ENCODE data around the gene S100A13. TPM values are rescaled to one million over a fixed set of nuclear protein-coding genes. Genes with fewer than 3 reads are reported as not detected.

The S100A13 gene
- total RNA-seq, 1 experiment from 2014 or later = 238 TPM

DNA sequence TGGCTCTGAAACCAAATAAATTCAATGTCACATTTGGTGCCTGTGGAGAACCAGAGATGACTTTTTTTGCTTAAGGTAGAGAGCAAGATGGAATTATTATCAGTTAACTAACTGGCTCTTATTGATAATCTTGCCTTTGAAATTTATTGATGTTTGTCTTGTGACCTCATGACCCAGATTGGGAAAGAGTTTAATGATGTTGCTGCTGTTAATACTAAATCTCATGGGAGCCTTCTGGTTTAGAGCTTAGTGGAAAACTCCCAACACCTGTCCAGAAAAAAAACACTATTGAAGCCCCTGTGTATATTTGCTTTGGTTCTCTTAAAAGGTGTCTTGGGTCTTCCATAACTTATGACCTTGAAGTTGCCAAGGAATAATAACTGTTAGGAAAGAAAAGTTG is 16.5 kb upstream of the S100A13 start:
- Mint-ChIP-seq H3K4me3 (ENCODE audit: unreplicated experiment) (no peak overlapping the region), H3K9me3 (ENCODE audit: unreplicated experiment) (no peaks in the 10 kb centered on the region), H3K4me1 (ENCODE audit: low read depth, unreplicated experiment) (peaks cover 27% of the 10 kb centered on the region), H3K27me3 (ENCODE audit: insufficient read depth, unreplicated experiment) (no peaks in the 10 kb centered on the region), H3K27ac (ENCODE audit: unreplicated experiment) (no peak overlapping the region), H3K36me3 (ENCODE audit: insufficient read depth, unreplicated experiment) (peaks cover 94% of the 10 kb centered on the region)
- TF ChIP-seq, protein P1, sequence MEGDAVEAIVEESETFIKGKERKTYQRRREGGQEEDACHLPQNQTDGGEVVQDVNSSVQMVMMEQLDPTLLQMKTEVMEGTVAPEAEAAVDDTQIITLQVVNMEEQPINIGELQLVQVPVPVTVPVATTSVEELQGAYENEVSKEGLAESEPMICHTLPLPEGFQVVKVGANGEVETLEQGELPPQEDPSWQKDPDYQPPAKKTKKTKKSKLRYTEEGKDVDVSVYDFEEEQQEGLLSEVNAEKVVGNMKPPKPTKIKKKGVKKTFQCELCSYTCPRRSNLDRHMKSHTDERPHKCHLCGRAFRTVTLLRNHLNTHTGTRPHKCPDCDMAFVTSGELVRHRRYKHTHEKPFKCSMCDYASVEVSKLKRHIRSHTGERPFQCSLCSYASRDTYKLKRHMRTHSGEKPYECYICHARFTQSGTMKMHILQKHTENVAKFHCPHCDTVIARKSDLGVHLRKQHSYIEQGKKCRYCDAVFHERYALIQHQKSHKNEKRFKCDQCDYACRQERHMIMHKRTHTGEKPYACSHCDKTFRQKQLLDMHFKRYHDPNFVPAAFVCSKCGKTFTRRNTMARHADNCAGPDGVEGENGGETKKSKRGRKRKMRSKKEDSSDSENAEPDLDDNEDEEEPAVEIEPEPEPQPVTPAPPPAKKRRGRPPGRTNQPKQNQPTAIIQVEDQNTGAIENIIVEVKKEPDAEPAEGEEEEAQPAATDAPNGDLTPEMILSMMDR (IDR thresholded peaks at IDR 0.05; ENCODE audit: insufficient read depth in 1 of 2, low read depth in 1 of 2, low read length in 1 of 2, severe bottlenecking in 1 of 2, unreplicated experiment in 1 of 2) = no peak
- DNase-seq = no peak
- no peaks in the 10 kb centered on the region for H3K27me3 ChIP-seq (replicated peaks; ENCODE audit: control insufficient read depth, insufficient read depth, low read length)
- peaks cover 9% of the 10 kb centered on the region for H3K36me3 ChIP-seq (ENCODE audit: control insufficient read depth, insufficient read depth, low read length)
- H3K4me1 ChIP-seq = peaks cover 6% of the 10 kb centered on the region; the same call in 1 of the 2 replicates
- POLR2A ChIA-PET = interaction anchor here (2.2 to 3.1 kb wide), 2 partner anchors 10 to 17 kb away, joined by 10 to 34 read pairs; partner anchors contain the start of genes CHTOP and S100A13
- CTCF ChIA-PET = interaction anchor here (2.1 kb wide), 1 partner anchor 16 kb away, joined by 13 read pairs; the partner anchor contains the start of genes S100A1 and S100A13
- intact Hi-C loops (cut with micrococcal nuclease; ENCODE audit: unreplicated experiment) = no loop called here
- no peaks in the 10 kb centered on the region for H3K9me3 ChIP-seq
- H3K4me3 ChIP-seq (ENCODE audit: low read depth, low read length) = no peak overlapping the region
- no TSS peak for BruUV-seq (replicated peaks)

DNA sequence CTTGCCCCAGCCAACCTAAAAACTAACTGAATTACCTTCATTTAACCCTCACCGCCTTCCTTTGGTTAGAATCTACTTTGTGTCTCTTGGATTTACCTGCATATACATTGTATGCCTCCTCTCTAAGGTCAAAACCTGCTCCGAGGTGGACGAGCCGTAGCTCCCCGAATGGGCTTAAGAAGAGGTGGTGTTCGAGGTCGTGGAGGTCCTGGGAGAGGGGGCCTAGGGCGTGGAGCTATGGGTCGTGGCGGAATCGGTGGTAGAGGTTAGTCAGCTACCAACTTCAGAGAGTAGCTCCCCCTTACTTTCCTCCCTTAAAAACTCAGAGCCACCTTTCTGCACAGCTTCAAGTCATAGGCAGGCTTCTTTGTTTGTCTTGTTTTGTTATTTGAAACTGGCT is 15.8 kb upstream of the S100A13 start:
- BruUV-seq (replicated peaks) = no TSS peak
- no peak overlapping the region for H3K4me3 ChIP-seq (ENCODE audit: low read depth, low read length)
- intact Hi-C loops (cut with micrococcal nuclease; ENCODE audit: unreplicated experiment) = no loop called here
- CTCF ChIA-PET = interaction anchor here (2.1 kb wide), 1 partner anchor 15 kb away, joined by 13 read pairs; the partner anchor contains the start of genes S100A1 and S100A13
- no peaks in the 10 kb centered on the region for H3K9me3 Mint-ChIP-seq (ENCODE audit: unreplicated experiment)
- no peaks in the 10 kb centered on the region for H3K9me3 ChIP-seq
- H3K36me3 Mint-ChIP-seq (ENCODE audit: insufficient read depth, unreplicated experiment) = peaks cover 94% of the 10 kb centered on the region
- no peak overlapping the region for H3K4me3 Mint-ChIP-seq (ENCODE audit: unreplicated experiment)
- peaks cover 11% of the 10 kb centered on the region for H3K36me3 ChIP-seq (ENCODE audit: control insufficient read depth, insufficient read depth, low read length)
- TF ChIP-seq, protein P1 (IDR thresholded peaks at IDR 0.05; ENCODE audit: insufficient read depth in 1 of 2, low read depth in 1 of 2, low read length in 1 of 2, severe bottlenecking in 1 of 2, unreplicated experiment in 1 of 2) = no peak
- H3K27me3 Mint-ChIP-seq (ENCODE audit: insufficient read depth, unreplicated experiment) = no peaks in the 10 kb centered on the region
- POLR2A ChIA-PET = interaction anchor here (2.2 to 3.1 kb wide), 2 partner anchors 9 to 16 kb away, joined by 10 to 34 read pairs; partner anchors contain the start of genes CHTOP and S100A13
- no peak for DNase-seq
- no peak overlapping the region for H3K27ac Mint-ChIP-seq (ENCODE audit: unreplicated experiment)
- peaks cover 5% of the 10 kb centered on the region; the same call in 1 of the 2 replicates for H3K4me1 ChIP-seq
- peaks cover 28% of the 10 kb centered on the region for H3K4me1 Mint-ChIP-seq (ENCODE audit: low read depth, unreplicated experiment)
- H3K27me3 ChIP-seq (replicated peaks; ENCODE audit: control insufficient read depth, insufficient read depth, low read length) = no peaks in the 10 kb centered on the region

DNA sequence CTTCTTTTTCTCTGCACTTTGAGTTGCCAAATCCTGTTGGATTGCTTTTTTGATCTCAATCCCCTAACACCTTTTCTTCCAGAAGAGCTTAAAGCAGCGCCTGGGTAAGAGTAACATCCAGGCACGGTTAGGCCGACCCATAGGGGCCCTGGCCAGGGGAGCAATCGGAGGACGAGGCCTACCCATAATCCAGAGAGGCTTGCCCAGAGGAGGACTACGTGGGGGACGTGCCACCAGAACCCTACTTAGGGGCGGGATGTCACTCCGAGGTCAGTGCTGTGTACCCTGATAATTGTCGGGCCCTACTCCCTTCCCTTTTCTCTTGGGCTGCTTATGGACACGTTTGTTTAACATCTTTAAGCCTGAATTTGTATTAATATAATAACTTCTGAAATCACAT is 14.9 kb upstream of the S100A13 start:
- Mint-ChIP-seq H3K4me1 (ENCODE audit: low read depth, unreplicated experiment) (peaks cover 27% of the 10 kb centered on the region), H3K27me3 (ENCODE audit: insufficient read depth, unreplicated experiment) (no peaks in the 10 kb centered on the region), H3K36me3 (ENCODE audit: insufficient read depth, unreplicated experiment) (peaks cover 94% of the 10 kb centered on the region), H3K27ac (ENCODE audit: unreplicated experiment) (no peak overlapping the region), H3K4me3 (ENCODE audit: unreplicated experiment) (no peak overlapping the region), H3K9me3 (ENCODE audit: unreplicated experiment) (no peaks in the 10 kb centered on the region)
- intact Hi-C loops (cut with micrococcal nuclease; ENCODE audit: unreplicated experiment) = no loop called here
- H3K27me3 ChIP-seq (replicated peaks; ENCODE audit: control insufficient read depth, insufficient read depth, low read length) = no peaks in the 10 kb centered on the region
- DNase-seq = no peak
- H3K4me3 ChIP-seq (ENCODE audit: low read depth, low read length) = no peak overlapping the region
- POLR2A ChIA-PET = no interaction called here
- CTCF ChIA-PET = interaction anchor here (1.0 kb wide), 1 partner anchor 15 kb away, joined by 3 read pairs; the partner anchor contains the start of gene S100A13
- peaks cover 11% of the 10 kb centered on the region for H3K36me3 ChIP-seq (ENCODE audit: control insufficient read depth, insufficient read depth, low read length)
- TF ChIP-seq, protein P1 (IDR thresholded peaks at IDR 0.05; ENCODE audit: insufficient read depth in 1 of 2, low read depth in 1 of 2, low read length in 1 of 2, severe bottlenecking in 1 of 2, unreplicated experiment in 1 of 2) = no peak
- no peaks in the 10 kb centered on the region for H3K9me3 ChIP-seq
- H3K4me1 ChIP-seq = peaks cover 5% of the 10 kb centered on the region; the same call in 1 of the 2 replicates
- no TSS peak for BruUV-seq (replicated peaks)

Data from Caco-2 (cell line).